DMS114 treated with DMSO at 0.1 percent for 48 hours (cell line): ENCODE data around the gene LMX1A.

Experiments used
- DNase-seq: peaks from one replicate; lab custom pipeline; 2025; ENCODE audit not compliant: unreplicated experiment; lab: John Stamatoyannopoulos, UW

The LMX1A gene

DNA sequence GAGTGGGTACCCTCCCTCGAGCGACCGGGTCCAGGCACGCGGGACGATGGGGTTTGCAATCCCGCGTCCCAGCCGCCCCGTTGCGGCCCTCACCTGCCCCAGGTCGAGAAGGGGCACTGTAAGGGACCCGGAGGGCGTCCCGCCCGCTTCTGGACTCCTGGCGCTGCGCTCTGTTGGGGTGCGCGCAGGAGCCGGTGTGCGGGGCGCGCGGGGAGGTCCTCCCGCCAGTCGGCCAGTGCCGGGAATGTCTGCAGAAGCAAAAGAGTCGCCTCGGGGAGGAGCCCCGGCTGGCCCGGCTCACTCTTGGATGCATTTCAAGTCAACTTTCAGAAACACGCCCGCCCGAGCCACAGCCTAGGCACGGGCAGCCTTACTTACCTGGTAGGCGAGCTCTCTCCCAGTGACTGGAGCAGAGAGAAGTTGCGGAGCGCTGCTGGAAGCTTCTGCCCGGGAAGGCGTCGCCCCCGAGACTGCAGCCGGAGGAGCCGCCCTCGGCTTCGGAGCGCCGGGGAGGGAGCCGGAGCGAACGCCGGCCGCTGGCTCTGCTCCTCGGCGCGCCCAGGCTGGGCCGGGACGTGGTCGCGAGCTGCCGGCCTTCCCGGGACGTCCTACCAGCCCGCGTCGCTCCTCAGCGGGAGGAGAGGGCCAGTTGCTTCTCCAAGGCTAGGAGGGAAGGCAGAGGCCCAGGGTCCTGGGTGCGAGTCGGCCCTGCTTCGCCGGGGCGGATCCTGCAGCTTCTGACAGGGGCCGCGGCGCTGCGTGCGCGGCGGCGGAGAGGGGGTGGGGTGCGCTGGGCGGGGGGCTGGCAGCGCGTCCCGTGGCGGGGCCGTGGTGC is at the start of gene LMX1A:
Gene LMX1A, minus strand, starts transcription at position 739 of the 835 bp plus-strand sequence. CDS start 1,156 bp downstream, outside the sequence.
- no peak for DNase-seq

DNA sequence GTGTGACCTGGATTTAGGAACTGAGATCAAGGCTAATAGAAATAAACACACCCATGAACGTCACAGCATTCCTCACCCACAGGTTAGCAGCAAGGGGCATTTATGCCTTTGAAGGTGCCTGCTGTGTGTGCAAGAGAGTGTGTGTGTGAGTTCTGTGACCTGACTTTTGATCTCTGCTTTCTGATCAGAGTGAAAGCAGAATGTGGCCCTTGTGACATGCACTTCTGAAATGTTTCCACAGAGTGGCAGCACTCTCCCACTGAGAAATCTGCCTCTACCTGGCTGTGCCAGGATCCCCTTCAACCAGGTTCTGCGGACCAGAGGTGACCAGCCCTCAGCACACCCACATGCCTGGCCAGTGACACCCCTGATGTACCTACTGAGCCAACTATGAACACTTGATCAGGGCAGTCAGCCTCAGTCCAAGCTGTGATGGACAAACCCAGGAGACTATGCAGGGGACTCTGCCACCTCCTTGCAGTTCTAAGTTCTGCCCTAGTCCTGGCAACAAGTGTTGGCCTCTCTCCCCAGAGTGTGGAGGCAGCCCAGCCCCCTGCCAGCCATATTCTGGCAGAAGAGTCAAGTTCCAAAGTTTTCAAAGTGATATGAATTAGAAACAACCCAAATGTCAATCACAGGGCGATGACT is 47.4 kb upstream of the LMX1A start:
- DNase-seq, result peak; percentile 13

DNA sequence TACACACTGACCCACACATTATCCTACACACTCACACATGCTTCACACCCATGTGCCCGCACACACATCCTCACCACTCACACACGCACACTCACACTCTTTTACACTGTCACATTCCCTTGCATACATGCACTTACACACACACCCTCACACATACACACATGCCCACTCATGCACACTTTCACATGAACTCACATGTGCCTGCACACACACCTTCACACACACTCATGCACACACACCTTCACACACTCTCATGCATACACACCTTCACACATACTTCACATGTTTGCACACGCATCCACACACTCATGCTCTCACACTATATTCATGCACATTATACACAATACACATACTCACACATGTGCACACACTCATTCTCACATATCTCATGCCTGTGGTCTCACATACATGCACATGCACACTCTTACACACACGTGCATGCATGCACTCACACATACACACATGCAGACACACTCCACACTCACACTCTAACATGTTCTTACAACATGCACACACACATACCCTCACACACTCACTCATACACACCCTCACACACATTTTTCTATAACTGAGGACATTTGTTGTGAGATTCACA is 46.1 kb upstream of the LMX1A start:
- no peak for DNase-seq

DNA sequence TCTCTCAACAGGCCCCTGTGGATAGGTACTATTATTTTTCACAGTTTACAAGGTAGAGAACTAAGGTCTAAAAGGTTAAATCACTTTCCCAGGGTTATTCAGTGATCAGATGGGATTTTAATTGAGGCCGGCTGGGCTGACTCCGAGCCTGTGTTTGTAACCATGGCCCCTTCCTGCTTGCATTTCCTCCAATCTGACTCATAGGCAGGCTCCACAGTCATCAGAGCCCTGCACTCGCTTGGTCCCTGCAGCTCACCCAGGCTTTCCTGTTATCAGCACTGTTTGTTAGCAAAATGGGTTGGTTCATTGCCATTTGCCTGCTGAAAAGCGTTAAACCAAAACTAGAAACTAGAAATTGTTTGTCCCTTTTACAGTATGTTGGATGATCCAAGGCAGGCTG is 41.4 kb upstream of the LMX1A start:
- no peak for DNase-seq

DNA sequence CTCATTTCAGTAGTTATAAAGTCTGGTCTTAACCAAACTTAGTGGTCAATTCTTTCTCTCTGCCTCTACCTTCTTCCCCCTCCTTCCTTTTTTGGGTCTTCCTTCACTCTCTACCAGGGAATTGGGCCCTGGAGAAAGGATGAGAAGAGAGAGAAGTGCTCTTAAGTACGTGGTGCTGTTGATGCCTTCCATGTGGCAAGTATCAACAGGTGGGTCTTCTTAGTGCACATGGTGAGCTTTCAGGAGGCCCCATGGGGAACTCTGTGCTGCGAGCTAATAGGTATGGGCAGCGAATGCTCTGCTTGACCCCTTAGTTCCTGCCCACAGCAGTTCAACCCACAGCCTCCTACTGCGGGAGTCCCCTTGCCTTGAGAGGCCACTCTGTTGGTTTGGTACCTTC is 39.4 kb upstream of the LMX1A start:
- DNase-seq, result no peak

DNA sequence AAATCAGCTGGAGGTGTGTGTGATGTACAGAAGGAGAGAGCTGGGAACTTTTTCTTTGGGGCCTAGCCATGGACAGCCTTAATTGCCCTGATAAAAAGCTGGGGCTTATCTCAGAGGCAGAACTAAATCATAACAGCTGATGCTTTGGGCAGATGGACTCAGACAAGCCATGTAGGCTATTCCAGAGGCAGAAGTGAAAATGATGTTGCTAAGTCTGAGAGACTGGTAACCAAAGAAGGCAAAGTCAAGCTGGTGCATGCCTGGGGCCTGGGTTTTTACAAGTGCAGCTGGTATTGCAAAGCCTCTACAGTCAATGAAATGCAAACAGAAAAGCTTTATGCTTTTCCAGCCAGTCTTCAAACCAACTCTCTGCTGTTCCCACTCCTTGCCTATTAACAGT is 39.0 kb upstream of the LMX1A start:
- no peak for DNase-seq

DNA sequence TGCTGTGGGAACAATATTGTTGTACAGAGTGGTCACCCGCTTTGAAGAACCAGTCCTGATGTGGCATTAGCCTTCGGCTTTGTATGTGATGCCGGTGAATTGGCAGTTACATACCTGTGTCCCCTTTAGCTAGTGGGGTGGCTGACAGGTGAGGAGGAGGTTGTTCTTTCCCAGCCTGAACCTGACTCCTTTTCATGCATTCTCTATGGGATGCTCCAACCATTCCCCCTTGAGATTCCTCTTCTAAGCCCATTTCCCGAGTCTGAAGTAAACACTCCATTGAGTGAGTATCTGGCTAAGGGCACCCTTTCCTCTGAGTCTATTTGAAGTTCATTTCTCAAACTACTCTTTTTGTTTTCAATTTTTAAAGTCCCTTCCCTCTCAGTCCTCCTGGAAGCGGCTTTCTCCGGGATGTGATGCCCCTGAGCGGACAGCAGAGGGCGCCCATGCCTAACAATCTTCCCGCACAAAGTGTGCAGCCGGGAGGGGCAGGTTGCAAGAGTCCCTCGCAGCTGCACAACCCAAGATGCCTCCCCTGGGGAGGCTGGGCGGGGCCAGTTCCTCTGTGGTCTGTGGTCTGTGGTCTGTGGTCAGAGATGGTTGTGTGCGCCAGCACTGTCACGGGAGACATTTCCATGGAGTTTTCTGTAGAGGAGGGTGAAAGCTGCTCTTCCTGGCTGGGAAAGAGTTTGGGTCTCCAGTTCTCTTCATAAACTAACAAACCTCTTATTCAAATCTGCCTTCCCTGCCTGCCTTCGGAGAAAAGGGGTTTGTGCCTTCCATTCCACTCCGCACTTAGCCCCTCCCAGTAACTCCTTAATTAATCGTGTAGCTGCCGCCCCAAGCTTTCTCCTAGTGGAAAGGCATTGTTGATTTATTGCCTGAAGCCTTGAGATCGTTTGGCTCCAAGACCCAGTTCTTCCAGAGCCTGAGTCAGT is 36.4 kb upstream of the LMX1A start:
- DNase-seq, result peak; percentile 64

DNA sequence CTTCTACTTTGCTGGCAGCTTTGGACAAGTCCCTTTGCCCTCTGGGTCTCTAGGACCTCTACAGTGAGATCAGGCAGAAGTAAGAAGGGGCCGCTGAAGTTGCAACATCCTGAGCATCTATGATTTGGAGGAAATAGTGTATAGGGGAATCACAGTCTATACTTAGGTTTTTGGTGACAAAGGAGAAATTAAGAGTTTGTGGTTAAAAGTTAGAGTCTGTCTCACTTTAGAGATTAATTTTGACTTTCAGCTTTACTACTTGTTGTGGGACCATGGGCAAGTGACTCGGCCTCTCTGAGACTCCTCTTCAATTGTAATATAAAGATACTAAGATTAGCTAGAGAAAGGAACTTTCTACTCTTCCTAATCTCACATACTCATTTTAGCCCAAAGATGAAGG is 33.1 kb upstream of the LMX1A start:
- DNase-seq, result no peak

DNA sequence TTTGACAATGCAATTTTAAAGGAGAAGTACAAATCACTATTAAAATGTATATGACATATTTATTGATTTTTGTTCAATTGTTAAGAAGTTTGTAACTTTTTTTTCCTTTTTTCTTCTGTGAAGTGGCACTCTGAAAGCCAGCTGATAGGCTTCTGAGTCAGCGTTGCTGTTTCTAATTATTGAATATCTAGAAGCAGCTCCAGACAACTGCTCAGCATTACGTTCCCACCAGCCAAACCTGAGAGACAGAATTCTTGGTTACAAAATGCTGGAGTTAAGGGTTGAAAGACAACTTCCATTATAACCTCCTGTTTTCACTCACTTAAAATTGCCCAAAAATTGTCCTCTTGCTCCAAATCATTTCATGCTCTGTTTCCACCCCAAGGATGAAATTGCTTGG is 31.4 kb upstream of the LMX1A start:
- no peak for DNase-seq

DNA sequence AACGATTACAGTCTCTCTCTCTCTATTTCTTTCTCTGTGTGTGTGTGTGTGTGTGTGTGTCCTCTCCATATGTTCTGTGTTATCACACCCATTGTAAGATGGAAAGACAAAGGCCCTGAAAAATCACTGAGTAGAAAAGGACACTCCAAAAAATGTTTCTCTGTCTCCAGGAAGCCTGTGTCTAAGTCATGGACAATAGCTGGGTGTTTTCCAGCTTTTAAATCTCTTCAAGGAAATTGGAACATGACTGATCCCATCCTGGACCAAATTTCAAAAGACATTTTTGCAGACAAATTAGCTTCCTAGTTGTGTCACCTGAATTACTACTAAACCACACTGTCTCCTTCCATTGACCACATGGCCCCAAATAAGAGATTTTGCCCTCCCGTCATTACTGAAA is 31.0 kb upstream of the LMX1A start:
- DNase-seq, result no peak

DNA sequence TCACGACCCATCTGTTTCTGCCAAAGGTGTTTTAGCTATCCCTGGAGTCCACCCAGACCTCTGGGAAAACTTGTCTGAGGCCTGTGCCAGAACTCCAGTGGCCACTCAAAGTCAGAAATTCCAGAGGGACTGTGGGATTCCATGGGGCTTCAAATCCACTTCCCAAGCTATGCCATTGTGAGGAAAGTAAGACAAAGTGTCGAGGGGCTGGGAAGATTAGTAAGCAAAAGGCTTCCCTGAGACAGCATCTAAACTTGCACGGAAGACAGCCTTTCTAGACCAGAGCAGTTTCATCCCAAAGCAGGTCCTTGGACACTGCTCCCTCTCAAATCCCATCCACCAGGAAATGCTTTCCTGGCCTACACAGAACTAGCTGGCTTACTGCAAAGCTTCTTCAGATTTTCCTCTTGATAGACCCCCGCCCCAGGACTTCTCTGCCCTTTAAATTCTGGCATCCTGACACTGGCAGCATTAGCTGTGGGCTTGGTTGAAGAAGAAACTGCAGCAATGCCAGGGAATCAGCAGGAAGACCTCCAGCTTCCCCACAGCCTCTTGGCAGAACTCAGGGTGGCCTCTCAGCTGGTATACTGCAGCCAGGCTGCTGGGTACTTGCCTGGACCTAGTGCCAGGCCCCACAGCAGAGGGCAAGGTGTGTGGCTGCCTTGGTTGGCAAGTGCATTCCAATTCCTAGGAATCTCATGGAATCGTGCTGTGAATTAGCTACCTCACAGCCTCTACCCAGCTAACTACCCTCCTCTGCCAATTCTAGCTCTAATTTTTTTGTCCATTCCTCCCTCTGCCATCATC is 27.3 kb upstream of the LMX1A start:
- no peak for DNase-seq

DNA sequence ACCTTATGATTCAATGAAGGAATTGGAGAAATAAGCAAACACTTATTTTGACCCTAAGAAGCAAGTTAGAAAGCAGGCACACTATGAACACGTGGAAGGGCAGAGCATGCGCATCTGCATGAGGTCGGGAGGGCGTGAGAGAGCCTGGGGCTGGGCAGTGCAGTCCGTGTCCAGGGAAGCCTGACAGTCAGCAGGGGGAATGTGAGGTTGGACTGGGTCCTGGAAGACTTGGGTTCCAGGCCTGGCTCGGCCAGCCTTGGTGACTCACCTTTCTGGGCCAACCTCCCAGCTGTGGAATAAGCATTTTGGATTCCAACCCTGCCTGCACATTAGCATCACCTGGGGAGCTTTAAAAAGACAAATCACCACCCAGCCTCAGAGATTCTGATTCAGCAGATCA is 26.6 kb upstream of the LMX1A start:
- no peak for DNase-seq

DNA sequence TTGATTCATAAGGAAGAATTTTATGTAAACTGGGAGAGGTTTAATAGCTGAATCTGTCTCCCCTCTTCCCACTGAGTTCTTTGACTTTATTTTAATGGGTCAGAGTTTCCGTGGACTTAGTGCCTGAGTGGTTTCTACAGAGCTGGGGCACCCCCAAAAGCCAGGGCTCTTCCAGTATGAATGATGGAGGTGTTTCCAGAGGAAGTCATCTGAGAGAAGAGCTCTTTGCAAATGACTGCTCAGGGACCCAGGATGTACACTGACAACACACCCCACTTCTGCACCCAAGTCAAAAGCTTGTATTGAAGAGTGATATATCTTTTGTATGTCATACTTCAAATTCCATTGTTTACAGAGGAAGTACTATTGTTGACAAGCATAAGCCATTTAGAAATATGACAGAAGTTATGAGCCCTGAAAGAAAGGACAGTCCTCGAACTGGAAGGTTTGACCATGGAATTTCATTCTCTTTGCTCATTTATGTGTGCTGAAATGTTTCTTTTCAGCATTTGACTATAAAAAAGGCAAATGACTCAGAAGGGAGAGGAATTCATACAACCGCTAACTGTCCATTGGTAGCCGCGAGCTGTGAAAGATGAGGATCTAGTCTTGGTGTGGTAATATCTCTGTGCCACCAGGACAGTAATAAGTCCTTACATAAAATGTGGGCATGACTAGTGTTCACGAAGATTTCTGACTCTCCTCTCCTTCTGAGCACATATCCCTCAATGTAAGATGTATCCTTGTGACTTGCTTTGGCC is 25.4 kb upstream of the LMX1A start:
- DNase-seq, result no peak

DNA sequence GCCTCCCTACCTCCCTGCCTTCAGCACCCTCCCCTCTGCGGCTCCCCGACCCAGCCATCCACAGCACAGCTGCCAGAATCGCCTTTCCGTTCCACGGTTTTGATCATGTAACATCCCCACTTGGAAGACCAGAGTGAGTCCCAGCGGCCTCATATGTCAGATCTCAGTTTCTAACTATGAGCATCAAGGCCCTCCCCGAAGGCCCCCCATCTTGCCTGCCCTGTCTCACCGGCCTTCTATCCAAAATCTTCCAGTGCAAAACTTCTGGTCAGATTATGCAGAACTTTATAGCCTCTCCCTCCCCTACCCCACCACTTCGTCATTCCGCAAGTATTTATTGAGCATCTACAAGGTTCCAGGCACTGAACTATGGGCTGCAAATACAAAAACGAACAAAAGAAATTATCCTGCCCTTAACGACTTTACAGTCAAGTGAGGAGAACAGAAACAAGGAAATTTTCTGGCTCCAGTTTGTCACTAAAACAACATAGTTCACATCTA is 20.3 kb upstream of the LMX1A start:
- no peak for DNase-seq

DNA sequence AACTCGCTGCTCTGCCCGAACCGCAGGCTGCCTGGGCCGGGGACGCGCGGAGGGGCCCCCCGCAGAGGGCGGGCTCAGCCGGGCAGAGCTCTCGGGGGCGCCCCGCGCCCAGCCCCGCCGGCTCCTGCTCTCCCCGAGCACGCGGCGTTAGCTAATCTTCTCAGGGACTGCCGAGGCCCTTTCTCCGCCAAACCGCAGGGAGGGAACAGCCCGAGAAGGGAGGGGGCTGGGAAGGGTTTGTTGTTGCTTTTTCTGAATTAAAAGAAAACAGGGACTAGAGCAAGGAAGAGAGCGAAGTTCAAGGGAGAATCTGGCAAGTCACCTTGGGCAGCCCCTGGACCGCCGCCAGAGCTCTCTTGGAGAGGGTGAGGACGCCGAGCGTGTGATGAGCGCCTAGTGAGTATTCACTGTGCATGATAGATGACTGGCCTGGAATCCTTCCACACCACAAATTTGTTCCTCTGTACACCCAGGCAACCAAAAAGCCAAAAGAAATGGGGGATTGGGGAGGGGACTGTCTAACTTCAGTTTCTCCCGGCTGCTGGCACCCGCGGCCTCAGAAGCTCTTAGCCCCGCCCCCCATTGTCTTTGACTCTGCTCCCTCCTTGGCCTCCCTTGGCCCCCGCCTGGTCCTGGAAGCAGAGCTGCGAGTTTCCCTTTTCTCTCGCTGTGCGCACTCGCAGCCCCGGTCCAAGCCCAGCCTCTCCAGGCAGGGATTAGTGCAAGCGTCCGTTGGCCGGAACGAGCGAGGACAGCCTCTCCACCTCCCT is 19.7 kb upstream of the LMX1A start:
- DNase-seq, result peak; percentile 14

DNA sequence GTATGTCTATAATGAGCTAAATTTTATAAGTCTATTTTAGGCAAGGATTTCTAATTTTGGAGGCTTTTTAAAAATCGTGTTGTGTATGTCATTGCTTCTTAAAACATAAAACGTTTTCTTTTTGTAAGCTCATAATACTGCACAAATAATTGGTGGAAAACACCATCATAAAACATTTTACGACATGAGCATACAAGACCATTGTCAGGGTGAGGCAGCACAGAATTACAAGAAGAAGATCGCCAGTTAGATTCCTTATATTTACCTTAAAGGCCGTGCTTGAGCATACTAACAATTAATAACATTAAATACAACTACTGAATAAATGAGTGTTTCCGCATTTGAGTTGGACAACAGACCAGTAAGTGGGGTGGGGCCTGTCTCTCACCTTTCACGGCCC is 19.1 kb upstream of the LMX1A start:
- no peak for DNase-seq

DNA sequence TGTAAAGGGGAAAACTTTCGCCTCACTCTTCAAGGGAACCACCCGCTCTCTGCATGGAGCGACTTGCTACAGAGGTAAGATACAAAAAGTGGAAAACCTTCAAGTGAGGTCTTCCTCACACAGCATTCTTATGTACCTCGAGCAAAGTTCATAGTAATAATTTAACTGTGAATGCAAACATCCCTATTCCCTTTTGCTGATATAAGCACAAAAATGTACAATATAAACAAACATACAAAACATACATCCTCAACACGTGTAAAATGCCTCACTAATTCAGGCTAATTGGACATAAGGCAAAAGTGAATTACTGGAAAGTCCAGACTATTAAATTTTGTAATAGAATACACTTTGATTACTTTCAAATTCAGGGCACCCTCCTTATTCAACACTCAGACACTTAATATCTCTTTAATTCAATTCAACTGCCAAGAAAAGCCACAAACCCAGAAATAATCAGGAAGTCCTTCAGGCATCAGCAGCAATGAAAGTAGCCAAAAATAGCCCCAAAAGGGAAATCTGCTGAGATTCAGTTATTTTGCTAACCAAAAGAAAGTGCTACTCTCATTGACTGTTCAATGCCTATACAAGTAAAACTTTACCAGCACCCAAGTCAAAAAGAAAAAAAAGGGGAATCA is 15.2 kb upstream of the LMX1A start:
- DNase-seq, result no peak

DNA sequence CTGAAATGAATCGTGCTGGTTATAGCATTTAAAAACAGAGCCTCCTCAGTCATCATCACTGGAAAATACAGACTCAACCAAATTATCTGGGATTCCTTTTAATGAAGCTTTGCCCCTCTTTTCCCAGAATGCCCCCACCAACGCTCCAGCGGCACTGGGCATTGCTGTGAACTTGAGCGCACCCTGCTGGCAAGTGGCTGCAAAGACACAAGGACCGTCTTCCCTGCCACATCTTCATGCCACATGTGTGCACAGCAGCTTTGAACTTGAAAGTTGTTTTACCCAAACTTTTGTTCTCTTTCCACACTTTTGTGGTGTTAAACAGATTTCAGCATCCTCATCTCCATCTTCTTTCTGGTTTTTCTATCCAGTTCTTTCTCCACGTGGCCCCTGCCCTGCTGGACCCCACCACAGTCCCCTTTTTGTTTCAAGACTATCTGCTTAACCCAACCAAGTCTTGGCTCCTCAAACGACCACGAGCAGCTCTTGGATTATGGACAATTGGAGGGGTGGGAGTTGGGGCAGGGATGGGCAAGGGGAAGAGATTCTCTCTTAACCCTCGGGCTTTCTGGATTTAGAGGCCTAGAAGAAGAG is 12.8 kb upstream of the LMX1A start:
- DNase-seq, result peak; percentile 31
